Stimulated activated CD8-positive, alpha-beta memory T cell treated with anti-CD3 and anti-CD28 coated beads, Interleukin-15, amount 100 ng/mL, for 24 hours (primary cell): Measurements from ENCODE around the gene SDC1.
"Not testable (repeated sequence)": the region's sequence is repeated elsewhere in the genome, so short reads cannot be mapped to it uniquely, and the experiment has no call there.

Experiments
- DNase-seq: peaks from one replicate; pipeline ENCODE4 v3.0.0-alpha.2; 2020; ENCODE audit warnings: low read depth

The SDC1 gene

GRCh38 chr2:20196657-20197161 lies 28.2 kb downstream of the SDC1 start:
- DNase-seq: no peak

GRCh38 chr2:20196053-20196656 lies 28.8 kb downstream of the SDC1 start:
- no peak for DNase-seq

- DNase-seq: no peak
Observed at GRCh38 chr2:20195431-20196033, 29.4 kb downstream of the SDC1 start.

GRCh38 chr2:20195016-20195411 lies 29.9 kb downstream of the SDC1 start:
- not testable (repeated sequence) for DNase-seq

GRCh38 chr2:20194097-20195015 lies 30.6 kb downstream of the SDC1 start:
- DNase-seq: no peak

GRCh38 chr2:20193185-20193584 lies 31.7 kb downstream of the SDC1 start:
- DNase-seq: no peak

GRCh38 chr2:20192781-20193180 lies 32.1 kb downstream of the SDC1 start:
- DNase-seq: no peak

GRCh38 chr2:20191714-20192569 lies 33.0 kb downstream of the SDC1 start:
- no peak for DNase-seq

- DNase-seq: no peak
Observed at GRCh38 chr2:20190876-20191713, 33.8 kb downstream of the SDC1 start.

- no peak for DNase-seq
Observed at GRCh38 chr2:20190170-20190569, 34.8 kb downstream of the SDC1 start.

- no peak for DNase-seq
Observed at GRCh38 chr2:20189299-20189931, 35.5 kb downstream of the SDC1 start.

- DNase-seq: no peak
Observed at GRCh38 chr2:20188851-20189250, 36.1 kb downstream of the SDC1 start.

- no peak for DNase-seq
Observed at GRCh38 chr2:20188201-20188600, 36.7 kb downstream of the SDC1 start.

- DNase-seq: no peak
Observed at GRCh38 chr2:20187331-20187730, 37.6 kb downstream of the SDC1 start.

- DNase-seq: no peak
Observed at GRCh38 chr2:20186855-20187187, 38.1 kb downstream of the SDC1 start.

GRCh38 chr2:20186078-20186854 lies 38.7 kb downstream of the SDC1 start:
- DNase-seq: no peak

- no peak for DNase-seq
Observed at GRCh38 chr2:20185176-20186022, 39.5 kb downstream of the SDC1 start.

- DNase-seq: no peak
Observed at GRCh38 chr2:20184067-20184938, 40.6 kb downstream of the SDC1 start.
